BLaER1 (cell line): ENCODE results near the gene DHRS7B.
"Not testable (repeated sequence)": the region's sequence is repeated elsewhere in the genome, so short reads cannot be mapped to it uniquely, and the experiment has no call there.

Experiments used
- H3K27ac ChIP-seq: shearing (Covaris generic); formaldehyde crosslinking; 2 replicates; pipeline ENCODE4 v1.8.1; 2022
- H3K27me3 ChIP-seq: shearing (Covaris generic); formaldehyde crosslinking; 2 replicates; pipeline ENCODE4 v1.8.1; 2022
- H3K36me3 ChIP-seq: shearing (Covaris generic); formaldehyde crosslinking; 2 replicates; pipeline ENCODE4 v1.8.1; 2022
- H3K4me1 ChIP-seq: shearing (Covaris generic); formaldehyde crosslinking; 2 replicates; pipeline ENCODE4 v1.8.1; 2022
- H3K4me2 ChIP-seq: shearing (Covaris generic); formaldehyde crosslinking; 2 replicates; pipeline ENCODE4 v1.8.1; 2022
- H3K4me3 ChIP-seq: shearing (Covaris generic); formaldehyde crosslinking; 2 replicates; pipeline ENCODE4 v1.8.1; 2022
- H3K9ac ChIP-seq: shearing (Covaris generic); formaldehyde crosslinking; 2 replicates; pipeline ENCODE4 v1.8.1; 2022
- H3K9me3 ChIP-seq: shearing (Covaris generic); formaldehyde crosslinking; 2 replicates; pipeline ENCODE4 v1.8.1; 2022
- H4K20me1 ChIP-seq: shearing (Covaris generic); formaldehyde crosslinking; 2 replicates; pipeline ENCODE4 v1.8.1; 2022
- Cebpa-rat ChIP-seq: shearing (Covaris generic); IDR thresholded peaks from 2 replicates; pipeline ENCODE4 v1.8.1; 2022

Gene DHRS7B

DNA sequence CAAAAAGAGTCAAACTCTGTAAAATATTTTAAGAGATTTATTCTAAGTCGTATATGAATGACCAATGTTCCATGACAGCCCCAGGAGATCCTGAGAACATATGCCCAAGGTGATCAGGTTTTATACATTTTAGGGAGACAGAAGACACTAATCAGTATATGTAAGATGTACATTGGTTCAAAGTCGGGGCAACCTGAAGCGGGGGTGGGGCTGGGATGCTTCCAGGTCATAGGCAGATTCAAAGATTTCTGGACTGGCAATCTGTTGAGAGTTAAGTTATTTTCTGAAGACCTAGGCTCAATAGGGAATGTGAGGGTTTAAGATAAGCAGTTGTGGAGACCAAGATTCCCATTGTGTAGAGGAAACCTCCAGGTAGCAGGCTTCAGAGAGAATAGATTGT lies 20.4 kb upstream of the DHRS7B start:
- no peak overlapping the region for H3K9ac ChIP-seq

DNA sequence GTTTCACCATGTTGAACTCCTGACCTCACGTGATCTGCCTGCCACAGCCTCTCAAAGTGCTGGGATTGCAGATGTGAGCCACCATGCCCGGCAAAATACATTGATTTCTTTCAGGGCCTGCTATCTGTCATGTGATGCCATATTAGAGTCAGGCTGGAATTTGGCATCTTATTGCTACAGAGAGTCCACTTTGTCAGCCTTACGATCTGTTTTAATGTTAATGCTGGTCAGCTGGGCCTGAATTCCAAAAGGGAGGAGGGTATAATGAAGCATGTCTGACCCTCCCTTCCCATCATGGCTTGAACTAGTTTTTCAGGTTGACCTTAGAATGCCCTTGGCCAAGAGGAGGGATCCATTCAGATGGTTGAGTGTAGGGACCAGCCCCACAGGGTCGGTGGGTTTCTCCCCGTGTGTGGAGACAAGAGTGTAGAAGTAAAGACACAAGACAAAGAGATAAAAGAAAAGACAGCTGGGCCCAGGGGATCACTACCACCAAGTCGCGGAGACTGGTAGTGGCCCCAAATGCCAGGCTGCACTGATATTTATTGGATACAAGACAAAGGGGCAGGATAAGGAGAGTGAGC lies 19.6 kb upstream of the DHRS7B start:
- not testable (repeated sequence) for H3K4me2 ChIP-seq, H3K27me3 ChIP-seq, H4K20me1 ChIP-seq, H3K9me3 ChIP-seq, H3K9ac ChIP-seq, H3K4me1 ChIP-seq, H3K4me3 ChIP-seq, H3K27ac ChIP-seq, H3K36me3 ChIP-seq

More for the DNA sequence above, 20.4 kb upstream of the DHRS7B start:
- H3K27ac ChIP-seq, result no peak overlapping the region
- H3K4me1 ChIP-seq, result no peaks in the 10 kb centered on the region
- no peaks in the 10 kb centered on the region for H4K20me1 ChIP-seq
- no peaks in the 10 kb centered on the region for H3K36me3 ChIP-seq
- no peak for TF ChIP-seq Cebpa-rat
- no peaks in the 10 kb centered on the region for H3K27me3 ChIP-seq
- no peak overlapping the region for H3K4me3 ChIP-seq
- no peaks in the 10 kb centered on the region for H3K9me3 ChIP-seq
- H3K4me2 ChIP-seq, result no peak overlapping the region

DNA sequence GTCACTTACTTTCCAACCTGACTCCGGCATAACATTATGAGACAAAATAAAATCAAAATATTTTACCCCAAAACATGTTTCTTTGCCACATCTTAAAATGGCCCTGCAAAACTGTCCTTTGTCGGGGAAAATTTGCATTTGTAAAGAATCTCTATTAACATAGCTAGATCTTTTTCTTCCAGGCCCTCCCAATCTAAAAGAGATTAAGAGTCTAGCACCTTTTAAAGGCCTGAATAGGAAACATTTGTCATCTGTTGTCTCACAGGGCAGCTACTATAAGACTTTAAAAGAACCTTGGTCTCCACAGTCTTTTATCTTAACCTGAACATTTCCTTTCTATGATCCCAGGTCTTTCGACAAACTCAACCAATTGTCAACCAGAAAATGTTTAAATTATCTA lies 18.1 kb upstream of the DHRS7B start:
- no peak overlapping the region for H3K9ac ChIP-seq
- no peaks in the 10 kb centered on the region for H3K9me3 ChIP-seq
- no peak overlapping the region for H3K4me3 ChIP-seq
- no peaks in the 10 kb centered on the region for H3K4me1 ChIP-seq
- H3K36me3 ChIP-seq, result no peaks in the 10 kb centered on the region
- no peak overlapping the region for H3K4me2 ChIP-seq
- no peak overlapping the region for H3K27ac ChIP-seq
- no peak for TF ChIP-seq Cebpa-rat
- no peaks in the 10 kb centered on the region for H4K20me1 ChIP-seq
- H3K27me3 ChIP-seq, result no peaks in the 10 kb centered on the region

DNA sequence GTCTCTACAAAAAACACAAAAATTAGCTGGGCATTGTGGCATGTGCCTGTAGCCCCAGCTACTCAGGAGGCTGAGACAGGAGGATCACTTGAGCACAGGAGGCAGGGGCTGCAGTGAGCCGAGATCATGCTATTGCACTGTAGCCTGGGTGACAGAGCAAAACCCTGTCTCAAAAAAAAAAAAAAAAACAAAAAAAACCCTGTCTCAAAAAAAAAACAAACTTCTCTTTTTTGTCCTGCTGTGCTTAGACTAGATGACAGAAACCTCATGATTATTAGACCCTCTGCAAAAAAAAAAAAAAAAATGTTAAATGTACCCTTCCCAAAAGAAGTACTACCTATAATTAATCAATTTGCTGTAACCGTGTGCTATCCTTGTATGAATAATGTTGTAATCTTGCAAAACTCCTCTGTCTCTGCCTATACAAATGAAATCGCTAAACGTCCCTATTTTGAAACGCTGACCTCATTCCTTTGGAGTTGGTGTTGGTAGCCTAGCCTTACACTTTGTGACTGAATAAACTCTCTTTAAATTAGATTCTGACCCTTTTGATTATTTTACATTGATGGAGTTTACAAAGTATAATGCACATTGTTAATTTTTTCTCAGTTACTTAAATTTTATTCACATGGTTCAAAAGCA lies 13.6 kb upstream of the DHRS7B start:
- no peaks in the 10 kb centered on the region for H3K9me3 ChIP-seq
- H3K4me3 ChIP-seq, result no peak overlapping the region
- no peak overlapping the region for H3K27ac ChIP-seq
- H3K4me2 ChIP-seq, result no peak overlapping the region
- H4K20me1 ChIP-seq, result no peaks in the 10 kb centered on the region
- no peak overlapping the region for H3K9ac ChIP-seq
- no peaks in the 10 kb centered on the region for H3K27me3 ChIP-seq
- TF ChIP-seq Cebpa-rat, result no peak
- H3K4me1 ChIP-seq, result no peaks in the 10 kb centered on the region
- no peaks in the 10 kb centered on the region for H3K36me3 ChIP-seq

DNA sequence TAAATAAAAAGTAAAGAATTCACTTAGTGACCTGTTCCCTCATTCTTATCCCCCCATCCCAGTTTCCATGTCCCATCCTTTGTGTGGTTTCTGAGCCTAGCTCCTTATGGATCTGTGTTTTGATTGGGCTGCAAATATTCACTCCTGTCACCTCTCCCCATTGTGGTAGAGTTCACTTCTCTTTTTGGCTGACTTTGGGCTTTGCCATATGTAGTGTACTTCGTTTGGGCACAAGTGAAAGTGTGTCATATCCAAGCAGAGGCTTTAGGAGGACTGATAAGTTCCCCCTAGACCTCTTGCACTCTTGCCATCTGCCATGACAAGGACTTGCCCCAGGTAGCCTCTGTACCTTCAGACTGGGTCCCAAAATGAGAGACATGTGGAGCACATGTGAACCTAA lies 13.0 kb upstream of the DHRS7B start:
- Histone ChIP-seq H3K4me1 (no peaks in the 10 kb centered on the region), H4K20me1 (no peaks in the 10 kb centered on the region), H3K9ac (no peak overlapping the region), H3K9me3 (no peaks in the 10 kb centered on the region), H3K27me3 (no peaks in the 10 kb centered on the region), H3K27ac (no peak overlapping the region), H3K36me3 (no peaks in the 10 kb centered on the region), H3K4me3 (no peak overlapping the region), H3K4me2 (no peak overlapping the region)
- TF ChIP-seq Cebpa-rat, result no peak

DNA sequence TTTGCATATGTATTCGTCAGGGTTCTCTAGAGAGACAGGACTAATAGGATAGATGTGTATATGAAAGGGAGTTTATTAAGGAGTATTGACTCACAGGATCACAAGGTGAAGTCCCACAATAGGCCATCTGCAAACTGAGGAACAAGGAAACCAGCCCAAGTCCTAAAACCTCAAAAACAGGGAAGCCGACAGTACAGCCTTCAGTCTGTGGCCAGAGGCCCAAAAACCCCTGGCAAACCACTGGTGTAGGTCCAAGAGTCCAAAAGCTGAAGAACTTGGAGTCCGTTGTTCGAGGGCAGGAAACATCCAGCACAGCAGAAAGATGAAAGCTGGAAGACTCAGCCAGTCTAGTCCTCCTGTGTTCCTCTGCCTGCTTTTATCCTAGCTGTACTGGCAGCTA lies 12.0 kb upstream of the DHRS7B start:
- not testable (repeated sequence) for H3K4me1 ChIP-seq, H3K4me3 ChIP-seq, H3K4me2 ChIP-seq, H4K20me1 ChIP-seq, H3K36me3 ChIP-seq, H3K9ac ChIP-seq, H3K27ac ChIP-seq, H3K9me3 ChIP-seq, H3K27me3 ChIP-seq

DNA sequence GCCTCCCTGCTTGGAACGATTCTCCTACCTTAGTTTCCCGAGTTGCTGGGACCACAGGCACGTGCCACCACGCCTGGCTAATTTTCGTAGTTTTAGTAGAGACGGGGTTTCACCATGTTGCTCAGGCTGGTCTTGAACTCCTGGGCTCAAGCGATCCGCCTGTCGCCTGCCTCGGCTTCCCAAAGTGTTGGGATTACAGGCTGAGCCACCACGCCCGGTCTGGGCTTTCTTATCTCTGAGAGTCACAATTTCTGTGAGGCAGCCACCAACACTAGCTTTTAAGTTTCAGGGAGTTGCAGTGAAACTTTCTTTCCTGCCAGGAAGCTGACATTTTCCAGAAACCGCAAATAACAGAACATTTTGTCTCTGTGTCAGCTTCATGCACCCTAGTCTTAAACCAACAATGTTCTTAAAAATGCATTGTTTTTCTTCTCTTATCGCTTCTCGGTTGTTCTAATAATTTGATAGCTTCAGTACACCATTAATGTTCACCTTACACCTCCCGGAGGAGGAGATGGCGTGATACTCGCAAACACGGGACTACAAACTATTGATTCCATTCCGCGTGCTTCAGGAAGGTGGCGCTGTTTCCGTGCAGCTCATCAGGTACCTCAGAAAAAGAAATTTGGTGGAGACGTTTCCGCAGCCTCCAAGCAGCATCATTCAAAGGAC lies 7.4 kb upstream of the DHRS7B start:
- H3K4me3 ChIP-seq, result no peak overlapping the region
- no peaks in the 10 kb centered on the region for H3K36me3 ChIP-seq
- H3K9me3 ChIP-seq, result no peaks in the 10 kb centered on the region
- H3K27ac ChIP-seq, result no peak overlapping the region
- peak overlapping the region; percentile 42 for H3K4me2 ChIP-seq
- peaks cover 11% of the 10 kb centered on the region for H3K4me1 ChIP-seq
- no peak for TF ChIP-seq Cebpa-rat
- no peaks in the 10 kb centered on the region for H4K20me1 ChIP-seq
- no peaks in the 10 kb centered on the region for H3K27me3 ChIP-seq
- H3K9ac ChIP-seq, result no peak overlapping the region

DNA sequence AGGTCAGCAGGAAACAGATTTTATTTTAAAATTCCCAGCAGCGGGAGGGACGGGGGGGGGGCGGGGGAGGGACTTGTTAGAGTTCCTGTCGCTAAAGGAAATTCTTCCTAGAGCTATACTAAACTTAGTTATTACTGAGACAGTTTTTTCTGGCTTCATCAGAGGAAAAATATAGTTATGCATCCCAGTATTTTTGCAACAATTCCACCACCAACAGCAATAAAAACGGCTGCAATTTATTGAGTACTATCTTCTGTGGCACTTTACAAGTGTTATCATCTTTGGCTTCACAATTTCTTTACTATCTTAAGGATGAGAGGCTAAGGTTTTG lies 6.9 kb upstream of the DHRS7B start:
- TF ChIP-seq Cebpa-rat, result no peak
- Histone ChIP-seq H3K9ac (no peak overlapping the region), H3K4me2 (no peak overlapping the region), H3K27me3 (no peaks in the 10 kb centered on the region), H3K36me3 (no peaks in the 10 kb centered on the region), H3K9me3 (no peaks in the 10 kb centered on the region), H3K4me3 (no peak overlapping the region), H4K20me1 (no peaks in the 10 kb centered on the region), H3K4me1 (peaks cover 16% of the 10 kb centered on the region), H3K27ac (no peak overlapping the region)

DNA sequence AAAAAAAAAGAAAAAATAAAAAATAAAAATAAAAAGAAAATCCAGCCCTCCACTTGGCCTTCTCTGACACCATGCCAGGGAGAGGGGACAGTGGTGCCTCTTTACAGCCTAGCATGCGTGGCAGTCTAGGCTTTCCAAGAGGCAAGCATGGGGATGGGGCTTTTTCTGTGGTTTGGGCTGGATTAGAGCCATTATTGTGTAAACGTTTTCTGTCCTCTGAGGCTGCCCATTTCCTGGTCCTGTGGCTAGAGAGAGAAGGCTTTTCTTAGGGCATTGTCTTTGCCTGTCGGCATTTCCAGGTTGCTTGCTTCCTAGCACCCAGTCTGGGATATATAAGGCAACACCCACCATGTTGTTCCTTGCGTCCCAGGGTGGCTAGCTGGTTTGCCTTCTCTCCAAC lies 2.7 kb upstream of the DHRS7B start:
- H3K9ac ChIP-seq, result no peak overlapping the region
- no peaks in the 10 kb centered on the region for H3K27me3 ChIP-seq
- H3K27ac ChIP-seq, result peak overlapping the region; percentile 49; the same call in 1 of the 2 replicates
- peak overlapping the region; percentile 94 for H3K4me2 ChIP-seq
- H3K9me3 ChIP-seq, result no peaks in the 10 kb centered on the region
- peaks cover 46% of the 10 kb centered on the region for H3K4me1 ChIP-seq
- no peak overlapping the region for H3K4me3 ChIP-seq
- H4K20me1 ChIP-seq, result peaks cover 5% of the 10 kb centered on the region; the same call in 1 of the 2 replicates
- no peaks in the 10 kb centered on the region for H3K36me3 ChIP-seq
- no peak for TF ChIP-seq Cebpa-rat

DNA sequence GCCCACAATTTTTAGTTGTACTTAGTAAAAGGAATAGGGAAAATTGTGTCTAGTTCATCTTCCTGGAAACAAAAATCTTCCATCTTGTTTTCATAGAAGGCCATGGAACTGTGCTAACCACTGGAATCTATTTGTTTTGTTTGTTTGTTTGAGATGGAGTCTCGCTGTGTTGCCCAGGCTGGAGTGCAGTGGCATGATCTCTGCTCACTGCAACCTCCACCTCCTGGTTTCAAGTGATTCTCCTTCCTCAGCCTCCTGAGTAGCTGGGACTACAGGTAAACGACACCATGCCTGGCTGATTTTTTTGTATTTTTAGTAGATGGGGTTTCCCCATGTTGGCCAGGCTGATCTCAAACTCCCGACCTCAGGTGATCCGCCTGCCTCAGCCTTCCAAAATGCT lies 2.2 kb upstream of the DHRS7B start:
- not testable (repeated sequence) for H3K27me3 ChIP-seq, H3K9me3 ChIP-seq, H3K4me3 ChIP-seq, H3K9ac ChIP-seq, H3K36me3 ChIP-seq, H4K20me1 ChIP-seq
- Histone ChIP-seq H3K27ac (0 out of 2 replicates have a peak overlapping the region, but pooled peaks have one; percentile 49), H3K4me1 (peaks cover 42% of the 10 kb centered on the region), H3K4me2 (peak overlapping the region; percentile 94)

DNA sequence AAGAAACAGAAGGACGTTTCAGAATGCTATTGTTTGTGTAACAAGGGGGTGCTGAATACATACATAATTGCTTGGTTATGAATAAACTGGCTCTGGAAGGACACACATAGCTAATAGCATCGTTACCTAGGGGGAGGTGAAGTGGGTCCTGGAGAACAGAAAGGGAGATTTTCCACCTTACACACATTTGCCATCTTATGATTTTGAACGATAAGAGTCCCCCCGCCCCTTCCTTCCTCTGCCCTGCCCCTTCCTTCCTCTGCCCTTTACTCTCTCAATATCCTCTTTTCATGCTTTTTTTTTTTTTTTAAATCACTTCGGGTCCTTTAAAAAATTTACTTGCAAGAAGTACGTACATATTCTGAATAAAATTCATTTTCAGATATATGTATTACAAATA lies 902 bp upstream of the DHRS7B start:
- H3K36me3 ChIP-seq, result no peaks in the 10 kb centered on the region
- H3K27me3 ChIP-seq, result no peaks in the 10 kb centered on the region
- peak overlapping the region; percentile 86 for H3K27ac ChIP-seq
- H3K9ac ChIP-seq, result peak overlapping the region; percentile 89
- H3K4me1 ChIP-seq, result peaks cover 41% of the 10 kb centered on the region
- H3K9me3 ChIP-seq, result no peaks in the 10 kb centered on the region
- peak overlapping the region; percentile 88 for H3K4me3 ChIP-seq
- no peak for TF ChIP-seq Cebpa-rat
- H4K20me1 ChIP-seq, result peaks cover 5% of the 10 kb centered on the region; the same call in 1 of the 2 replicates
- peak overlapping the region; percentile 94 for H3K4me2 ChIP-seq
